ENCODE results near the gene HK2.

HK2 gene

DNA sequence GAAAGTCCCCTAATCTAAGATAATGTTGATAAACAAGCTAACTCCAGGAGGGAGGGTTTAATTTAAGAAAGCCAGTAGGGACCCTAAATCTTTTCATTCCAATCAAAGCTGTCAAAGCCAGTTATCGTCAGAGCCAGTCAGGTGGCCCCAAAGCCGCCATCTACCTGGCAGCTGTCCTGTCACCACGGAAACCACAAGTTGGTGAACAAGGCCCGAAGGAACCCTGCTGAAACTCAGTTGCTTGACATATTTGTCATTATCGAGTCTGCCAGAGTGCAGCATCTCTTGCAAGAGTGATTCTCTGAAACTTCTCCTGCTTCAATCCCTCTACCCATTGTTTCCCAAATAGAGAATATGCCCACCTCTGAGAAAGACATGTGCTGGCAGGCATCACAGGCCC is 93.7 kb downstream of the HK2 start:
- no peak overlapping the region for H2AFZ ChIP-seq (ENCODE audit: low read length)
- H3K27me3 ChIP-seq (ENCODE audit: insufficient read depth, low read length, poor library complexity, severe bottlenecking), result no peaks in the 10 kb centered on the region
- no peaks in the 10 kb centered on the region for H3K36me3 ChIP-seq (ENCODE audit: insufficient read depth, low read length)
- H3F3A ChIP-seq (ENCODE audit: low read depth), result no peaks in the 10 kb centered on the region
- no peaks in the 10 kb centered on the region for H3K9me2 ChIP-seq (replicated peaks; ENCODE audit: low read depth, low read length)
- TF ChIP-seq, protein P1, sequence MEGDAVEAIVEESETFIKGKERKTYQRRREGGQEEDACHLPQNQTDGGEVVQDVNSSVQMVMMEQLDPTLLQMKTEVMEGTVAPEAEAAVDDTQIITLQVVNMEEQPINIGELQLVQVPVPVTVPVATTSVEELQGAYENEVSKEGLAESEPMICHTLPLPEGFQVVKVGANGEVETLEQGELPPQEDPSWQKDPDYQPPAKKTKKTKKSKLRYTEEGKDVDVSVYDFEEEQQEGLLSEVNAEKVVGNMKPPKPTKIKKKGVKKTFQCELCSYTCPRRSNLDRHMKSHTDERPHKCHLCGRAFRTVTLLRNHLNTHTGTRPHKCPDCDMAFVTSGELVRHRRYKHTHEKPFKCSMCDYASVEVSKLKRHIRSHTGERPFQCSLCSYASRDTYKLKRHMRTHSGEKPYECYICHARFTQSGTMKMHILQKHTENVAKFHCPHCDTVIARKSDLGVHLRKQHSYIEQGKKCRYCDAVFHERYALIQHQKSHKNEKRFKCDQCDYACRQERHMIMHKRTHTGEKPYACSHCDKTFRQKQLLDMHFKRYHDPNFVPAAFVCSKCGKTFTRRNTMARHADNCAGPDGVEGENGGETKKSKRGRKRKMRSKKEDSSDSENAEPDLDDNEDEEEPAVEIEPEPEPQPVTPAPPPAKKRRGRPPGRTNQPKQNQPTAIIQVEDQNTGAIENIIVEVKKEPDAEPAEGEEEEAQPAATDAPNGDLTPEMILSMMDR (conservative IDR thresholded peaks at IDR 0.05; ENCODE audit: low read length), result no peak
- TF ChIP-seq EZH2phosphoT487 (IDR thresholded peaks at IDR 0.05; ENCODE audit: borderline replicate concordance), result no peak
- H4K20me1 ChIP-seq (ENCODE audit: insufficient read depth, low read length, poor library complexity, severe bottlenecking), result no peaks in the 10 kb centered on the region
- no peak overlapping the region for H3K9ac ChIP-seq (ENCODE audit: low read depth, low read length, poor library complexity, severe bottlenecking)
- no peak overlapping the region for H3K4me3 ChIP-seq (ENCODE audit: low read length, poor library complexity, severe bottlenecking)
- H3K9me3 ChIP-seq (ENCODE audit: insufficient read depth, low read depth, low read length), result no peaks in the 10 kb centered on the region
- no peak overlapping the region for H3K4me2 ChIP-seq (ENCODE audit: low read depth, low read length, poor library complexity, severe bottlenecking)
- H3K79me2 ChIP-seq (ENCODE audit: insufficient read depth, low read length), result no peaks in the 10 kb centered on the region
- peaks cover 18% of the 10 kb centered on the region for H3K4me1 ChIP-seq (ENCODE audit: insufficient read depth, low read length, poor library complexity, severe bottlenecking)

DNA sequence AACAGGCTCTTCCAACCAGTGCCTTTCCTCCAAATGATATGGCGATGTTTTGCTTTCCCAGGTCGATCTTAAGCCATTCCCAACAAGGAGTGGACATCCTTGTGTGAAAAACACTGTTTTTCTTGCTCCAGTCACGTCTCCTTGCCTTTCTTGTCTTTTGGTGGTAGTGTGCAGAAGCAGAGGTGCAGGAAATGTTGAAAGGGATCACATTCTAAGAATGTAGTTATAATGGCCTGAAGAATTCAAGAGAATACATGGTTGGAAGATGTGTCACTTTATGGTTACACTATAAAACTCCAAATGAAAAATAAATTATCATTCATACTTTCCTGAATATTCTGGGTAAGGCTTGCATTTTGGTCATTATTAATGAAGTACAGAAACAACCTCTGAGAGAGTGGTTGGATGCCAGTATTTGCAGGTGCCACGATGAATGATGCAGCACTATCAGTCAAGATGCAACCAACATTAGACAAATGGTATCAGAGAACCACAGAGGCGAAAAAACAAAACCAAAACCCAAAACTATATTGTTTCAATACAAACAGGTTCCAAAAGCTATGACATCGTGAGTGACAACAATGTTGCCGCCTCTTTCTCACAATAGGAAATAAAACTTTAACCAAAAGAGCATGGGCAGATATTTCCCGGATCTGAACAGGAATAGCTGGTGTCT is 97.0 kb downstream of the HK2 start:
- no peaks in the 10 kb centered on the region for H3F3A ChIP-seq (ENCODE audit: low read depth)

DNA sequence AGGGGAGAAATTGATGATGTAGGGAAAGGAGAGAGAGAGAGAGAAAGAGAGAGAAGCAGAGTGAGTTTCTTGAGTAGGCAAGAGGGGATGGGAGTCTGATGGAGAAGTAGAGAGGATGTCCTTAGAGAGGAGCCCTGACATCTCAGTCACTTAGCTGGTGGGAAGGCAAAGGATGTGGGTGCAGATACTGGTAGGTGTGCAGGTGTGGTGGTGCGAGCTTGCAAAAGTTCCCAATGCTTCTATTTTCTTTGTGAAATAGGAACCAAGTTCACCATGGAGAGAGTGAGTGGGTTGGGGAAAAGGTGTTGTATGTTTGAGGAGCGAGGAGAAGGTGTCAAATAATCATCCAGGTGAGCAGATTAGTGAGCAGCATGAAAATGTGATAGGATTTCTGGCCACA is 98.0 kb downstream of the HK2 start:
- Histone ChIP-seq H3K9me3 (ENCODE audit: insufficient read depth, low read depth, low read length) (no peaks in the 10 kb centered on the region), H4K20me1 (ENCODE audit: insufficient read depth, low read length, poor library complexity, severe bottlenecking) (no peaks in the 10 kb centered on the region), H3K9ac (ENCODE audit: low read depth, low read length, poor library complexity, severe bottlenecking) (no peak overlapping the region), H3K79me2 (ENCODE audit: insufficient read depth, low read length) (no peaks in the 10 kb centered on the region), H2AFZ (ENCODE audit: low read length) (no peak overlapping the region), H3K9me2 (replicated peaks; ENCODE audit: low read depth, low read length) (no peaks in the 10 kb centered on the region), H3F3A (ENCODE audit: low read depth) (no peaks in the 10 kb centered on the region), H3K36me3 (ENCODE audit: insufficient read depth, low read length) (no peaks in the 10 kb centered on the region), H3K4me2 (ENCODE audit: low read depth, low read length, poor library complexity, severe bottlenecking) (no peak overlapping the region), H3K4me1 (ENCODE audit: insufficient read depth, low read length, poor library complexity, severe bottlenecking) (peaks cover 7% of the 10 kb centered on the region), H3K27me3 (ENCODE audit: insufficient read depth, low read length, poor library complexity, severe bottlenecking) (no peaks in the 10 kb centered on the region), H3K4me3 (ENCODE audit: low read length, poor library complexity, severe bottlenecking) (no peak overlapping the region)
- TF ChIP-seq, protein P1 (conservative IDR thresholded peaks at IDR 0.05; ENCODE audit: low read length), result no peak
- no peak for TF ChIP-seq EZH2phosphoT487 (IDR thresholded peaks at IDR 0.05; ENCODE audit: borderline replicate concordance)

More for the DNA sequence above, 97.0 kb downstream of the HK2 start:
- TF ChIP-seq, protein P1 (conservative IDR thresholded peaks at IDR 0.05; ENCODE audit: low read length), result no peak
- TF ChIP-seq EZH2phosphoT487 (IDR thresholded peaks at IDR 0.05; ENCODE audit: borderline replicate concordance), result no peak
- Histone ChIP-seq H4K20me1 (ENCODE audit: insufficient read depth, low read length, poor library complexity, severe bottlenecking) (no peaks in the 10 kb centered on the region), H3K9me2 (replicated peaks; ENCODE audit: low read depth, low read length) (no peaks in the 10 kb centered on the region), H3K9ac (ENCODE audit: low read depth, low read length, poor library complexity, severe bottlenecking) (no peak overlapping the region), H3K36me3 (ENCODE audit: insufficient read depth, low read length) (no peaks in the 10 kb centered on the region), H2AFZ (ENCODE audit: low read length) (no peak overlapping the region), H3K27me3 (ENCODE audit: insufficient read depth, low read length, poor library complexity, severe bottlenecking) (no peaks in the 10 kb centered on the region), H3K4me3 (ENCODE audit: low read length, poor library complexity, severe bottlenecking) (no peak overlapping the region), H3K4me2 (ENCODE audit: low read depth, low read length, poor library complexity, severe bottlenecking) (no peak overlapping the region), H3K79me2 (ENCODE audit: insufficient read depth, low read length) (no peaks in the 10 kb centered on the region), H3K9me3 (ENCODE audit: insufficient read depth, low read depth, low read length) (no peaks in the 10 kb centered on the region), H3K4me1 (ENCODE audit: insufficient read depth, low read length, poor library complexity, severe bottlenecking) (peaks cover 7% of the 10 kb centered on the region)

Data from Loucy (cell line).